H1 (cell line): Measurements from ENCODE around the gene LILRB2. TPM values are rescaled to one million over a fixed set of nuclear protein-coding genes. Genes with fewer than 3 reads are reported as not detected.

Experiments used
- CTCF ChIA-PET: fragments of 300-600 bp; sonication (Branson Sonifier 250); formaldehyde crosslinking; loops from one replicate; lab custom pipeline; 2021; ENCODE audit not compliant: partially characterized antibody; lab: Charles Lee
- POLR2A ChIA-PET: fragments of 300-600 bp; sonication (Branson Sonifier 250); formaldehyde crosslinking; loops from one replicate; lab custom pipeline; 2021; ENCODE audit warnings: inconsistent platforms; ENCODE audit not compliant: partially characterized antibody; lab: Charles Lee
- DNase-seq, 2 experiments: peaks; one replicate each; pipeline versions ENCODE4 v3.0.0 to v3.0.0-alpha.2; 2010 to 2022; ENCODE audit warnings: low spot score in 2 of 2, low read depth in 1 of 2, mixed read lengths in 1 of 2
- FAIRE-seq: peaks from 2 replicates; lab custom pipeline; 2011; peaks lifted over from hg19 to GRCh38; lab: Jason Lieb, UNC
- H2AFZ ChIP-seq: 2 replicates; pipeline ENCODE4 v1.8.1; 2012; ENCODE audit warnings: low read length, inconsistent platforms
- H2AK5ac ChIP-seq: 2 replicates; pipeline ENCODE4 v1.6.1; 2013; ENCODE audit warnings: low read depth, low read length
- H2BK120ac ChIP-seq: replicated peaks from 2 replicates; pipeline ENCODE3; 2013; ENCODE audit warnings: low read depth, low read length, inconsistent platforms
- H2BK12ac ChIP-seq: 2 replicates; pipeline ENCODE4 v1.6.1; 2013; ENCODE audit warnings: low read depth, low read length
- H2BK15ac ChIP-seq: 2 replicates; pipeline ENCODE4 v1.6.1; 2013; ENCODE audit warnings: low read length
- H2BK20ac ChIP-seq: 2 replicates; pipeline ENCODE4 v1.6.1; 2013; ENCODE audit warnings: low read length
- H2BK5ac ChIP-seq: 2 replicates; pipeline ENCODE4 v1.6.1; 2013; ENCODE audit warnings: low read depth, low read length
- H3K14ac ChIP-seq: 2 replicates; pipeline ENCODE4 v1.6.1; 2013; ENCODE audit warnings: inconsistent platforms; ENCODE audit not compliant: insufficient read length
- H3K18ac ChIP-seq: 2 replicates; pipeline ENCODE4 v1.6.1; 2013; ENCODE audit warnings: low read length; ENCODE audit errors: extremely low read depth
- H3K23ac ChIP-seq: 2 replicates; pipeline ENCODE4 v1.6.1; 2013; ENCODE audit warnings: inconsistent platforms; ENCODE audit not compliant: insufficient read length
- H3K23me2 ChIP-seq: 2 replicates; pipeline ENCODE4 v1.6.1; 2013; ENCODE audit warnings: low read depth, low read length
- H3K27ac ChIP-seq: 2 replicates; pipeline ENCODE4 v1.6.1; 2011; ENCODE audit warnings: low read depth, low read length, inconsistent platforms
- H3K27me3 ChIP-seq, 4 experiments: replicated peaks in 1 of 4; 1 replicate in 1 of 4; 2 replicates in 3 of 4; pipeline versions ENCODE4 v1.6.1 to v1.8.1; 2011 to 2013; ENCODE audit warnings: low read length in 3 of 4, mild to moderate bottlenecking in 3 of 4, inconsistent platforms in 2 of 4, mixed read lengths in 2 of 4, moderate library complexity in 1 of 4; ENCODE audit not compliant: control insufficient read depth in 3 of 4, insufficient read depth in 3 of 4; ENCODE audit errors: extremely low read depth in 1 of 4
- H3K36me3 ChIP-seq, 4 experiments: 2 replicates each; pipeline versions ENCODE4 v1.6.1 to v1.8.1; 2011 to 2013; ENCODE audit warnings: mild to moderate bottlenecking in 4 of 4, low read length in 3 of 4, moderate library complexity in 2 of 4, control low read depth in 1 of 4, inconsistent platforms in 1 of 4; ENCODE audit not compliant: insufficient read depth in 4 of 4, control insufficient read depth in 2 of 4
- H3K4ac ChIP-seq: replicated peaks from 2 replicates; pipeline ENCODE3; 2013; ENCODE audit warnings: low read length, low read depth, mixed read lengths, inconsistent platforms; ENCODE audit not compliant: insufficient read length
- H3K4me1 ChIP-seq, 4 experiments: replicated peaks in 1 of 4; 1 replicate in 1 of 4; 2 replicates in 3 of 4; pipeline versions ENCODE4 v1.6.1 to v1.8.1; 2011 to 2013; ENCODE audit warnings: low read length in 3 of 4, inconsistent platforms in 2 of 4, mixed read lengths in 1 of 4; ENCODE audit not compliant: insufficient read depth in 4 of 4, control insufficient read depth in 3 of 4
- H3K4me2 ChIP-seq, 2 experiments: 2 replicates each; pipeline versions ENCODE4 v1.6.1 to v1.8.1; 2011 to 2013; ENCODE audit warnings: low read depth in 2 of 2, low read length in 2 of 2, control low read depth in 1 of 2, inconsistent platforms in 1 of 2, mild to moderate bottlenecking in 1 of 2; ENCODE audit not compliant: insufficient read depth in 1 of 2
- H3K4me3 ChIP-seq, 4 experiments: fragments of 200-600, 300-600 bp in 1 of 4; sonication (generic), shearing (Covaris generic), sonication (Bioruptor Twin) in 1 of 4; 2 replicates each; pipeline versions ENCODE4 v1.5.1 to v1.8.1; 2011 to 2016; ENCODE audit warnings: low read length in 4 of 4, low read depth in 3 of 4, control low read depth in 2 of 4, inconsistent platforms in 2 of 4, mild to moderate bottlenecking in 2 of 4, mixed read lengths in 1 of 4, moderate library complexity in 1 of 4; ENCODE audit not compliant: insufficient read depth in 2 of 4; ENCODE audit errors: extremely low read depth in 1 of 4
- H3K56ac ChIP-seq: replicated peaks from 2 replicates; pipeline ENCODE3; 2013; ENCODE audit warnings: low read depth, mild to moderate bottlenecking, mixed read lengths, low read length, inconsistent platforms; ENCODE audit not compliant: insufficient read length
- H3K79me1 ChIP-seq: 2 replicates; pipeline ENCODE4 v1.6.1; 2013; ENCODE audit warnings: low read depth, low read length, control low read depth
- H3K79me2 ChIP-seq, 2 experiments: 2 replicates each; pipeline versions ENCODE4 v1.6.1 to v1.8.1; 2012 to 2013; ENCODE audit warnings: low read length in 2 of 2, mild to moderate bottlenecking in 2 of 2, inconsistent platforms in 1 of 2; ENCODE audit not compliant: insufficient read depth in 2 of 2, control insufficient read depth in 1 of 2
- H3K9ac ChIP-seq, 4 experiments: replicated peaks in 1 of 4; 1 replicate in 1 of 4; 2 replicates in 3 of 4; pipeline versions ENCODE4 v1.6.1 to v1.8.1; 2011 to 2013; ENCODE audit warnings: low read depth in 3 of 4, low read length in 3 of 4, control low read depth in 2 of 4, mild to moderate bottlenecking in 2 of 4, moderate library complexity in 2 of 4, inconsistent platforms in 1 of 4; ENCODE audit errors: extremely low read depth in 1 of 4
- H3K9me3 ChIP-seq, 2 experiments: 2 replicates each; pipeline versions ENCODE4 v1.6.1 to v1.8.1; 2012 to 2013; ENCODE audit warnings: mild to moderate bottlenecking in 2 of 2, moderate library complexity in 2 of 2, control low read depth in 1 of 2, inconsistent platforms in 1 of 2, low read depth in 1 of 2, low read length in 1 of 2, mixed read lengths in 1 of 2; ENCODE audit not compliant: insufficient read depth in 2 of 2
- H4K20me1 ChIP-seq, 2 experiments: replicated peaks in 1 of 2; 2 replicates each; pipeline versions ENCODE3 to v1.8.1; 2011 to 2013; ENCODE audit warnings: inconsistent platforms in 2 of 2, low read length in 2 of 2, mild to moderate bottlenecking in 1 of 2; ENCODE audit not compliant: insufficient read depth in 2 of 2, control insufficient read depth in 1 of 2
- H4K5ac ChIP-seq: 2 replicates; pipeline ENCODE4 v1.6.1; 2013; ENCODE audit warnings: low read length, low read depth, mixed read lengths, inconsistent platforms; ENCODE audit not compliant: insufficient read length
- H4K8ac ChIP-seq: 2 replicates; pipeline ENCODE4 v1.8.0; 2013; ENCODE audit warnings: mild to moderate bottlenecking, moderate library complexity, low read length, inconsistent platforms; ENCODE audit not compliant: insufficient read depth; ENCODE audit errors: extremely low read depth
- H4K91ac ChIP-seq: replicated peaks from 2 replicates; pipeline ENCODE3; 2013; ENCODE audit warnings: low read length, mixed read lengths, inconsistent platforms; ENCODE audit not compliant: insufficient read length
- ATF3 ChIP-seq: IDR thresholded peaks from 2 replicates; pipeline ENCODE4 v1.6.1; 2011; ENCODE audit warnings: low read depth, mild to moderate bottlenecking, low read length; ENCODE audit not compliant: insufficient read depth
- BACH1 ChIP-seq: IDR thresholded peaks from 2 replicates; pipeline ENCODE4 v1.6.1; 2012; ENCODE audit warnings: low read length, improper control_type of control experiment
- CBX8 ChIP-seq: fragments of 300-800, 300-1000 bp; sonication (generic); IDR thresholded peaks from 2 replicates; pipeline ENCODE4 v1.7.1; 2016; ENCODE audit warnings: low read depth, low read length, borderline replicate concordance
- CREB1 ChIP-seq: IDR thresholded peaks from 2 replicates; pipeline ENCODE4 v1.6.1; 2012; ENCODE audit warnings: inconsistent platforms
- GTF2F1 ChIP-seq: IDR thresholded peaks from 2 replicates; pipeline ENCODE4 v1.6.1; 2012; ENCODE audit warnings: low read depth, low read length, improper control_type of control experiment, borderline replicate concordance
- NANOG ChIP-seq: IDR thresholded peaks from 2 replicates; pipeline ENCODE4 v1.6.1; 2011; ENCODE audit warnings: low read length, low read depth, mild to moderate bottlenecking, inconsistent platforms; ENCODE audit not compliant: insufficient read depth, poor library complexity, severe bottlenecking
- PHF8 ChIP-seq: fragments of 200-600 bp; sonication (generic); conservative IDR thresholded peaks from 2 replicates; pipeline ENCODE4 v1.7.1; 2012; ENCODE audit warnings: low read depth, mild to moderate bottlenecking, inconsistent platforms, low read length, moderate library complexity
- RFX5 ChIP-seq: IDR thresholded peaks from 2 replicates; pipeline ENCODE4 v1.6.1; 2011; ENCODE audit warnings: low read depth, low read length, improper control_type of control experiment, borderline replicate concordance
- RXRA ChIP-seq: IDR thresholded peaks from 2 replicates; pipeline ENCODE4 v1.6.1; 2011; ENCODE audit warnings: low read depth, mild to moderate bottlenecking, low read length, moderate library complexity; ENCODE audit not compliant: insufficient read depth
- SIX5 ChIP-seq: IDR thresholded peaks from 2 replicates; pipeline ENCODE4 v1.6.1; 2011; ENCODE audit warnings: mild to moderate bottlenecking, low read depth, low read length
- SP1 ChIP-seq: IDR thresholded peaks from 2 replicates; pipeline ENCODE4 v1.6.1; 2011; ENCODE audit warnings: low read depth, low read length
- SP2 ChIP-seq: IDR thresholded peaks from 2 replicates; pipeline ENCODE4 v1.6.1; 2012; ENCODE audit warnings: mild to moderate bottlenecking, low read length, inconsistent platforms
- TAF1 ChIP-seq: IDR thresholded peaks from 2 replicates; pipeline ENCODE4 v1.6.1; 2011; ENCODE audit warnings: mild to moderate bottlenecking, low read depth, low read length
- WGBS, 2 experiments: shearing (Covaris generic) in 1 of 2; methylation state at CpG; one replicate each; pipeline versions ENCODE4 v1.1.6 to v1.1.7; 2013 to 2015; ENCODE audit warnings: low lambda C conversion rate in 2 of 2, mixed read lengths in 2 of 2, inconsistent platforms in 1 of 2, low coverage in 1 of 2, missing lambda C conversion rate in 1 of 2; ENCODE audit not compliant: insufficient replicate concordance in 2 of 2, insufficient coverage in 1 of 2, insufficient read length in 1 of 2; ENCODE audit errors: extremely low coverage in 1 of 2, missing lambda C conversion rate in 1 of 2; 5-methylcytosine and 5-hydroxymethylcytosine counted together
- polyA plus RNA-seq, 7 experiments: library from polyadenylated mRNA; depleted of rRNA in 3 of 7; stranded (reverse) in 5 of 7; unstranded in 2 of 7; fragments of >200 nt in 5 of 7; fragments of 200-250 nt in 2 of 7; gene quantifications; 1 replicate in 5 of 7; 2 replicates in 1 of 7; 4 replicates in 1 of 7; pipeline versions ENCODE4 v1.2.1 to v1.2.3, GENCODE V29; 2011 to 2013; ENCODE audit warnings: missing spikeins in 2 of 7, mixed read lengths in 2 of 7
- total RNA-seq: library from RNA; stranded (reverse); fragmentation: NEBNext Ultra II Directional; extraction: Animal tissue kit (Norgen Biotek cat#: 25700); gene quantifications from 2 replicates; pipeline ENCODE4 v1.2.1, GENCODE V29; 2021

The LILRB2 gene
- total and polyA plus RNA-seq, 2 of the 8 experiments (the other 6 are each of a cell fraction or from before 2014, with no cell fraction given): not detected

- no peaks in the 10 kb centered on the region for H3K79me1 ChIP-seq
- H3K4me3 ChIP-seq: no peak overlapping the region
- H3K36me3 ChIP-seq: no peaks in the 10 kb centered on the region
- 95% methylated on average over 20 of the region's 20 CpGs; no CpG with 5 or more reads in 1 of the 2 experiments for WGBS, 2 experiments
- no peak overlapping the region for H2AFZ ChIP-seq
- FAIRE-seq: no peak
- no peak overlapping the region for H3K18ac ChIP-seq
- H3K23me2 ChIP-seq: no peaks in the 10 kb centered on the region
- H2BK5ac ChIP-seq: no peak overlapping the region
- no peaks in the 10 kb centered on the region for H3K79me2 ChIP-seq
- H3K4ac ChIP-seq: no peak overlapping the region
- H2BK20ac ChIP-seq: no peak overlapping the region
- H4K5ac ChIP-seq: no peak overlapping the region
- no peak overlapping the region for H4K91ac ChIP-seq
- H3K23ac ChIP-seq: no peak overlapping the region
- no peak overlapping the region for H2AK5ac ChIP-seq
- no peak overlapping the region for H3K9ac ChIP-seq
- H3K14ac ChIP-seq: no peak overlapping the region
- no peaks in the 10 kb centered on the region for H3K9me3 ChIP-seq
- no peak overlapping the region for H2BK120ac ChIP-seq
- ChIA-PET POLR2A (interaction anchor here (0.7 to 2.2 kb wide), 4 partner anchors 24 to 42 kb away, joined by 3 to 7 read pairs (median 4); no protein-coding TSS in a partner anchor), CTCF (interaction anchor here (0.6 to 1.5 kb wide), 5 partner anchors 9 to 107 kb away, joined by 3 to 7 read pairs (median 5); no protein-coding TSS in a partner anchor)
- H2BK12ac ChIP-seq: no peak overlapping the region
- no peaks in the 10 kb centered on the region for H4K20me1 ChIP-seq
- DNase-seq: no peak
- H4K8ac ChIP-seq: no peak overlapping the region
- no peaks in the 10 kb centered on the region for H3K4me1 ChIP-seq
- H3K56ac ChIP-seq: no peak overlapping the region
- no peaks in the 10 kb centered on the region; a peak in 1 of 7 replicates for H3K27me3 ChIP-seq
- no peak overlapping the region for H3K4me2 ChIP-seq
- H2BK15ac ChIP-seq: no peak overlapping the region
- H3K27ac ChIP-seq: no peak overlapping the region
- TF ChIP-seq ATF3 (no peak), RFX5 (no peak), SP1 (no peak), RXRA (no peak), SIX5 (no peak), TAF1 (no peak), CREB1 (no peak), NANOG (no peak), PHF8 (no peak), BACH1 (no peak), SP2 (no peak), CBX8 (no peak), GTF2F1 (no peak)
Measured at GRCh38 chr19:54247106-54247930, 33.6 kb downstream of the LILRB2 start.
